A549 (cell line): Measurements from ENCODE around the gene FGGY. TPM values are rescaled to one million over a fixed set of nuclear protein-coding genes. Genes with fewer than 3 reads are reported as not detected.
"Not testable (repeated sequence)": the region's sequence is repeated elsewhere in the genome, so short reads cannot be mapped to it uniquely, and the experiment has no call there.

Source experiments
- ATAC-seq, 2 experiments: fragments of 200-7000 bp in 1 of 2; fragments of >200 bp in 1 of 2; cut with Nextera tagmentation in 1 of 2; cut with Tn5 transposase in 1 of 2; 3 replicates each; pipeline versions ENCODE4 v1.8.0 to v1.9.1; 2018 to 2020; ENCODE audit warnings: mild to moderate bottlenecking in 1 of 2, moderate library complexity in 1 of 2
- CTCF ChIA-PET: fragments of 300-600 bp; sonication (Branson Sonifier 250); formaldehyde crosslinking; extraction: SDS; loops from one replicate; lab custom pipeline; 2021; ENCODE audit warnings: antibody characterized with exemption, inconsistent platforms; lab: Yijun Ruan, JAX
- POLR2A ChIA-PET: fragments of 350-600 bp; formaldehyde crosslinking; extraction: SDS; loops from one replicate; lab custom pipeline; 2021; ENCODE audit warnings: antibody characterized with exemption, inconsistent platforms; lab: Yijun Ruan, JAX
- DNase-seq, 2 experiments: peaks; one replicate each; pipeline versions ENCODE4 v3.0.0 to v3.0.0-alpha.2; 2011 to 2016; ENCODE audit warnings: low read depth in 1 of 2, low spot score in 1 of 2
- FAIRE-seq: peaks from 2 replicates; lab custom pipeline; 2011; peaks lifted over from hg19 to GRCh38; lab: Jason Lieb, UNC
- H3K27ac ChIP-seq, 2 experiments: fragments of >200 bp; sonication (Bioruptor Twin); formaldehyde crosslinking; 3 replicates each; pipeline ENCODE4 v1.5.1; 2016 to 2017
- H3K4me1 ChIP-seq: fragments of >200 bp; sonication (Bioruptor Twin); formaldehyde crosslinking; 3 replicates; pipeline ENCODE4 v1.6.1; 2016
- H3K4me2 ChIP-seq: fragments of >200 bp; sonication (Bioruptor Twin); formaldehyde crosslinking; 3 replicates; pipeline ENCODE4 v1.6.1; 2016
- H3K4me3 ChIP-seq: fragments of >200 bp; sonication (Bioruptor Twin); formaldehyde crosslinking; 3 replicates; pipeline ENCODE4 v1.5.1; 2016
- H3K9me3 ChIP-seq: fragments of >200 bp; sonication (Bioruptor Twin); formaldehyde crosslinking; 3 replicates; pipeline ENCODE4 v1.6.1; 2016
- CBX8 ChIP-seq: fragments of 200-600 bp; sonication (generic); IDR thresholded peaks from 2 replicates; pipeline ENCODE4 v1.6.1; 2016
- CEBPB ChIP-seq, 2 experiments: fragments of >200 bp in 1 of 2; sonication (Bioruptor Twin) in 1 of 2; formaldehyde crosslinking in 1 of 2; IDR thresholded peaks; 2 replicates each; pipeline ENCODE4 v1.6.1; 2012 to 2016
- CHD4 ChIP-seq: fragments of 200-600 bp; sonication (generic); IDR thresholded peaks from 2 replicates; pipeline ENCODE4 v1.6.1; 2016; ENCODE audit warnings: antibody characterized with exemption, mild to moderate bottlenecking, borderline replicate concordance
- CTCF ChIP-seq: fragments of >200 bp; sonication (Bioruptor Twin); formaldehyde crosslinking; IDR thresholded peaks from 3 replicates; pipeline ENCODE4 v1.5.1; 2016
- ELK1 ChIP-seq: fragments of 150-350 bp; IDR thresholded peaks from 2 replicates; pipeline ENCODE4 v1.6.1; 2014; ENCODE audit warnings: low read depth, mild to moderate bottlenecking, low read length
- EP300 ChIP-seq, 2 experiments: fragments of >200 bp; sonication (Bioruptor Twin); formaldehyde crosslinking; IDR thresholded peaks; 2 replicates in 1 of 2; 3 replicates in 1 of 2; pipeline ENCODE4 v1.6.1; 2016 to 2017
- GATA3 ChIP-seq: IDR thresholded peaks from 2 replicates; pipeline ENCODE4 v1.6.1; 2012; ENCODE audit warnings: borderline replicate concordance
- HDAC2 ChIP-seq: fragments of 200-600 bp; sonication (generic); IDR thresholded peaks from 2 replicates; pipeline ENCODE4 v1.6.1; 2016
- HEYL ChIP-seq: fragments of 250-450 bp; sonication (Bioruptor Pico); IDR thresholded peaks from 2 replicates; pipeline ENCODE4 v1.8.0; 2021; ENCODE audit warnings: mild to moderate bottlenecking, moderate library complexity
- JUNB ChIP-seq: fragments of >200 bp; sonication (Bioruptor Twin); formaldehyde crosslinking; IDR thresholded peaks from 2 replicates; pipeline ENCODE4 v1.6.1; 2016
- KDM1A ChIP-seq: fragments of 200-600 bp; sonication (generic); IDR thresholded peaks from 2 replicates; pipeline ENCODE4 v1.6.1; 2016; ENCODE audit warnings: low read depth, mild to moderate bottlenecking
- KDM5A ChIP-seq: fragments of 200-600 bp; sonication (generic); IDR thresholded peaks from 2 replicates; pipeline ENCODE4 v1.6.1; 2016; ENCODE audit warnings: antibody characterized with exemption, mild to moderate bottlenecking
- MAX ChIP-seq: IDR thresholded peaks from 2 replicates; pipeline ENCODE4 v1.6.1; 2012
- NFE2L2 ChIP-seq: fragments of 150-350 bp; conservative IDR thresholded peaks from 2 replicates; pipeline ENCODE4 v1.6.1; 2014; ENCODE audit warnings: low read length
- PHF8 ChIP-seq: fragments of 200-600 bp; sonication (generic); IDR thresholded peaks from 2 replicates; pipeline ENCODE4 v1.6.1; 2016; ENCODE audit warnings: low read depth, mild to moderate bottlenecking, antibody characterized with exemption, moderate library complexity, borderline replicate concordance
- POLR2AphosphoS2 ChIP-seq: conservative IDR thresholded peaks from 2 replicates; pipeline ENCODE4 v1.6.1; 2012; ENCODE audit warnings: low read length, improper control_type of control experiment, inconsistent platforms
- RAD21 ChIP-seq, 2 experiments: fragments of >200 bp in 1 of 2; sonication (Bioruptor Twin) in 1 of 2; formaldehyde crosslinking in 1 of 2; IDR thresholded peaks in 1 of 2; conservative IDR thresholded peaks in 1 of 2; 2 replicates in 1 of 2; 3 replicates in 1 of 2; pipeline ENCODE4 v1.6.1; 2012 to 2018; ENCODE audit warnings: inconsistent platforms in 1 of 2
- RCOR1 ChIP-seq: fragments of 150-350 bp; IDR thresholded peaks from 2 replicates; pipeline ENCODE4 v1.6.1; 2014; ENCODE audit warnings: antibody characterized with exemption, low read length, low read depth
- REST ChIP-seq: fragments of 200-600 bp; sonication (generic); IDR thresholded peaks from 2 replicates; pipeline ENCODE4 v1.6.1; 2016; ENCODE audit warnings: antibody characterized with exemption, mild to moderate bottlenecking, moderate library complexity
- RNF2 ChIP-seq: fragments of 200-600 bp; sonication (generic); IDR thresholded peaks from 2 replicates; pipeline ENCODE4 v1.6.1; 2016; ENCODE audit warnings: low read depth, mild to moderate bottlenecking, antibody characterized with exemption, moderate library complexity, borderline replicate concordance
- SMC3 ChIP-seq: fragments of >200 bp; sonication (Bioruptor Twin); formaldehyde crosslinking; IDR thresholded peaks from 3 replicates; pipeline ENCODE4 v1.6.1; 2018; ENCODE audit warnings: inconsistent platforms
- ZFP36 ChIP-seq: fragments of 450-650 bp; IDR thresholded peaks from 2 replicates; pipeline ENCODE4 v1.6.1; 2014; ENCODE audit warnings: borderline replicate concordance; ENCODE audit not compliant: partially characterized antibody
- ZNF302 ChIP-seq: fragments of 250-450 bp; sonication (Bioruptor Pico); IDR thresholded peaks from 2 replicates; pipeline ENCODE4 v1.9.0; 2021; ENCODE audit warnings: inconsistent platforms, mild to moderate bottlenecking, moderate library complexity
- WGBS: methylation state at CpG from one replicate; pipeline ENCODE4 v1.1.6; 2017; ENCODE audit errors: missing lambda C conversion rate; 5-methylcytosine and 5-hydroxymethylcytosine counted together
- polyA plus RNA-seq, 4 experiments: library from polyadenylated mRNA; depleted of rRNA in 3 of 4; stranded (reverse); fragments of >200 nt; fragmentation: RNase III in 1 of 4; extraction: RNeasy Plus Mini Kit Qiagen cat#74134 plus additional on column Dnase treatment in 1 of 4; gene quantifications; 2 replicates in 3 of 4; 3 replicates in 1 of 4; pipeline ENCODE4 v1.2.3, GENCODE V29; 2011 to 2017

The FGGY gene
- polyA plus RNA-seq, 2 of the 4 experiments (the other 2 are of a cell fraction), result 2.9 to 4.8 TPM

- no peak for ATAC-seq
- Histone ChIP-seq H3K4me2 (no peak overlapping the region), H3K4me3 (no peak overlapping the region), H3K27ac (no peak overlapping the region), H3K4me1 (peaks cover 8% of the 10 kb centered on the region; the same call in 2 of the 3 replicates), H3K9me3 (no peaks in the 10 kb centered on the region)
- ChIA-PET POLR2A (no interaction called here), CTCF (no interaction called here)
- FAIRE-seq, result no peak
- no peak for TF ChIP-seq RCOR1
- no peak for TF ChIP-seq CTCF
- no peak for TF ChIP-seq POLR2AphosphoS2
- TF ChIP-seq JUNB, result no peak
- no peak for TF ChIP-seq HDAC2
- no peak for TF ChIP-seq HEYL
- TF ChIP-seq REST, result no peak
- TF ChIP-seq EP300 (IDR thresholded peaks at IDR 0.05), result no peak
- TF ChIP-seq CHD4, result no peak
- no peak for TF ChIP-seq NFE2L2
- TF ChIP-seq ZNF302 (CRISPR knock-in tag), result no peak
- TF ChIP-seq CBX8, result no peak
- no peak for TF ChIP-seq ELK1
- no peak for TF ChIP-seq KDM5A
- no peak for TF ChIP-seq ZFP36
- TF ChIP-seq MAX, result no peak
- no peak for DNase-seq
Measured at GRCh38 chr1:59494145-59494833, 197.4 kb downstream of the FGGY start.

GRCh38 chr1:59496156-59496555 lies 199.3 kb downstream of the FGGY start:
- POLR2A ChIA-PET, DNase-seq, H3K4me3 ChIP-seq, CTCF ChIA-PET, FAIRE-seq, H3K4me2 ChIP-seq, ATAC-seq, H3K9me3 ChIP-seq, H3K27ac ChIP-seq: not testable (repeated sequence)
- 87% methylated on average over 2 of the region's 2 CpGs for WGBS
- peaks cover 24% of the 10 kb centered on the region; the same call in 2 of the 3 replicates for H3K4me1 ChIP-seq

GRCh38 chr1:59497616-59498015 lies 200.7 kb downstream of the FGGY start:
- H3K4me1 ChIP-seq, result peaks cover 24% of the 10 kb centered on the region; the same call in 2 of the 3 replicates
- TF ChIP-seq RAD21 (conservative IDR thresholded peaks at IDR 0.05 in 1 of 2, IDR thresholded peaks at IDR 0.05 in 1 of 2), result no peak
- no peak for TF ChIP-seq PHF8
- no peak for TF ChIP-seq SMC3
- TF ChIP-seq REST, result no peak
- no peak for TF ChIP-seq JUNB
- no peak for TF ChIP-seq RNF2
- no peak for TF ChIP-seq RCOR1
- no peak for TF ChIP-seq CEBPB (IDR thresholded peaks at IDR 0.05)
- TF ChIP-seq KDM1A, result no peak
- TF ChIP-seq GATA3, result no peak

More at GRCh38 chr1:59497616-59498015, 200.7 kb downstream of the FGGY start:
- Histone ChIP-seq H3K4me2 (no peak overlapping the region), H3K27ac (no peak overlapping the region), H3K4me3 (no peak overlapping the region), H3K9me3 (no peaks in the 10 kb centered on the region)
- DNase-seq, result no peak
- WGBS, result 94% methylated on average over 7 of the region's 7 CpGs
- no peak for ATAC-seq
- no peak for FAIRE-seq
- POLR2A ChIA-PET, result no interaction called here
- CTCF ChIA-PET, result no interaction called here
